A673 (cell line): ENCODE data around the gene CCDC106. TPM values are rescaled to one million over a fixed set of nuclear protein-coding genes. Genes with fewer than 3 reads are reported as not detected.

Source experiments
- BruUV-seq: library from RNA; stranded (reverse); fragments of 400-500 nt; replicated peaks from 2 replicates; lab custom pipeline; 2021; lab: Mats Ljungman, UMichigan
- CTCF ChIA-PET: fragments of 300-600 bp; sonication (Branson Sonifier 250); formaldehyde crosslinking; loops from one replicate; lab custom pipeline; 2022; ENCODE audit warnings: antibody characterized with exemption; lab: Charles Lee
- POLR2A ChIA-PET: fragments of 300-600 bp; sonication (Branson Sonifier 250); formaldehyde crosslinking; loops from one replicate; lab custom pipeline; 2022; ENCODE audit warnings: antibody characterized with exemption; ENCODE audit not compliant: low non-redundant PET; lab: Charles Lee
- DNase-seq: peaks from one replicate; pipeline ENCODE4 v3.0.0-alpha.2; 2015; ENCODE audit warnings: low spot score
- H3K27ac ChIP-seq: fragments of 200-600 bp; sonication (generic); 2 replicates; pipeline ENCODE4 v1.5.1; 2016; ENCODE audit warnings: mixed run types, low read depth, mild to moderate bottlenecking, mixed read lengths, antibody characterized with exemption, low read length; ENCODE audit not compliant: poor library complexity, severe bottlenecking
- H3K27me3 ChIP-seq: fragments of 200-600 bp; sonication (generic); replicated peaks from 2 replicates; pipeline ENCODE4 v1.6.1; 2017; ENCODE audit warnings: mixed run types, low read depth, mild to moderate bottlenecking, mixed read lengths, antibody characterized with exemption, low read length; ENCODE audit not compliant: insufficient read depth, poor library complexity
- H3K36me3 ChIP-seq: fragments of 200-600 bp; sonication (generic); 2 replicates; pipeline ENCODE4 v1.6.1; 2016; ENCODE audit warnings: mixed run types, mild to moderate bottlenecking, mixed read lengths, antibody characterized with exemption, low read length; ENCODE audit not compliant: insufficient read depth, poor library complexity, severe bottlenecking
- H3K4me1 ChIP-seq: fragments of 200-600 bp; sonication (generic); 2 replicates; pipeline ENCODE4 v1.6.1; 2017; ENCODE audit warnings: mixed run types, mild to moderate bottlenecking, mixed read lengths, antibody characterized with exemption, low read length; ENCODE audit not compliant: insufficient read depth, poor library complexity, severe bottlenecking
- H3K4me3 ChIP-seq: fragments of 200-600 bp; sonication (generic); 2 replicates; pipeline ENCODE4 v1.5.1; 2016; ENCODE audit warnings: low read depth, mixed run types, mild to moderate bottlenecking, mixed read lengths, low read length; ENCODE audit not compliant: poor library complexity, severe bottlenecking
- H3K9me3 ChIP-seq: fragments of 200-600 bp; sonication (generic); 2 replicates; pipeline ENCODE4 v1.6.1; 2016; ENCODE audit warnings: mixed run types, low read depth, mild to moderate bottlenecking, mixed read lengths, antibody characterized with exemption, low read length; ENCODE audit not compliant: poor library complexity, severe bottlenecking
- EZH2 ChIP-seq: fragments of 200-600 bp; sonication (generic); IDR thresholded peaks from 2 replicates; pipeline ENCODE4 v1.6.1; 2017; ENCODE audit warnings: borderline replicate concordance, low read depth, mild to moderate bottlenecking, mixed read lengths, antibody characterized with exemption, low read length; ENCODE audit not compliant: poor library complexity, severe bottlenecking
- intact Hi-C: fragments of 100-400 bp; cut with micrococcal nuclease; formaldehyde crosslinking; loops from one replicate; pipeline ENCODE4 v1.10.0; 2022; ENCODE audit not compliant: unreplicated experiment
- total RNA-seq: library from RNA; stranded (reverse); gene quantifications from 2 replicates; pipeline ENCODE4 v1.2.3, GENCODE V29; 2021
- TF ChIP-seq, protein P1 (sequence below): fragments of 300-800, 200-600 bp; sonication (generic); conservative IDR thresholded peaks from 2 replicates; pipeline ENCODE4 v1.5.1; 2017; ENCODE audit warnings: low read depth, mild to moderate bottlenecking, antibody characterized with exemption, low read length, moderate library complexity, mixed read lengths

CCDC106 gene
- total RNA-seq, 1 experiment from 2014 or later = 41.5 TPM

DNA sequence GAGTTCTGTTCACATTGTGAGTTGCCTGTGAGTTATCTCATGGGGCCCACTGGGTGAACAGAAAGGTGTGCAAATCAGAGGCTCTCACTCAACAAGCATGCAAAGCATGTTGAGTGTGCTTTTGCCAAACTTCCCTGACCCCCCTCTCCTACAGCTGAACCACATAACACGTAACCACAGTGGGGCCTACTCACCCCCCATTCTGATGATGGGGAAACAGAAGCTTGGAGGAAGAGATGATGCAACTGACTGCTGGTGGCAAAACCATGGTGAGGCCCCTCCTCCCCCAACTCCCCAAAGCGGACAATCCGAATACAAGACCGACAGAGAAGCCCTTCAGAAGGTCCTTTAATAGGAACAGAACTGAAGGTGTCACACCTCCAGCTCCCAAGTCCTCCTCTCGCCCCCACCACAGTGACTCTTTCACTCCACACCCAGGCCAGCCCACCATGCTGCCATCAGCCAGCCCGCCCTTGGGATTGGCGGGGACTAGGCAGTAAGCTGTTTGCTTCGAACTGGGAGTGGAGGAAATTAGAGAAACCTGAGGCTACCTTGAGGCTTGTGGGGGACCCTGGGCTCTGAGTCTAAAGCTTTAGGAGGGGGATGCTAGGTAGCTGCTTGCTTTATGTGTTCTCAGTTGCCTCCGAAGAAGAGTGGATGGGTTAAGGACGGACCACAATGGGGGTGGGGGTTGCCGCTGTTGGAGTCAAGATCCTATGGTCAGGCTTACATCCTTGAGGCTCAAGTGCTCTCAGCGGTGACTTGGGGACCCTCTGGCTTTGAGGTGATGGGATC, 27.4 kb upstream of the CCDC106 start:
- DNase-seq = no peak
- CTCF ChIA-PET = no interaction called here
- TSS peak; percentile 18 for BruUV-seq

DNA sequence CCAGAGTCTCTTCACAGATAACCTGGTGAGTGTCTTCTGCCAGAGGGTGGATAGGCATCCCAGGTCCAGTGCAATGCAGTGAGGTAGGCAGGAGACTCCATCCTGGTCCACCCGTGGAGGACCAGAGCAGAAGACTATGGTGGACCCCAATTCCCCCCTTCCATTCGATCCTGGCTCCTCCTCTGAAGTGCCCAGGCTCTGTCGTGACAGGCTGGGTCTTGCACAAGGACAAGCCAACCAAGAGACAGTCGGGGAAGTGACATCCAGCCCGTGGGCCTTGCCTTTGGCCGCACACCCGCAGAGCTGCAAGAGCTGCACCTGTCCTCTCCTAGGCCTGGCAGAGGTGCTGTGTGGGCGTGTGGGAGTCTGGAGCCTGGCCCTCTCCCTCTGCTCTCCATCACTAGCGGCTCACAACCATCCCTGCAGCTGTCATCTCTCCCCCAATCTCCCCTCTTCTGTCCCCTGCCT, 26.8 kb upstream of the CCDC106 start:
- ChIA-PET CTCF (no interaction called here), POLR2A (interaction anchor here (0.6 kb wide), 1 partner anchor 16 kb away, joined by 3 read pairs; no protein-coding TSS in a partner anchor)
- peaks cover 5% of the 10 kb centered on the region for H3K4me1 ChIP-seq
- no peak overlapping the region for H3K27ac ChIP-seq
- peaks cover 18% of the 10 kb centered on the region for H3K36me3 ChIP-seq
- BruUV-seq = no TSS peak
- DNase-seq = no peak
- H3K4me3 ChIP-seq = no peak overlapping the region
- H3K9me3 ChIP-seq = no peaks in the 10 kb centered on the region
- TF ChIP-seq, protein P1, sequence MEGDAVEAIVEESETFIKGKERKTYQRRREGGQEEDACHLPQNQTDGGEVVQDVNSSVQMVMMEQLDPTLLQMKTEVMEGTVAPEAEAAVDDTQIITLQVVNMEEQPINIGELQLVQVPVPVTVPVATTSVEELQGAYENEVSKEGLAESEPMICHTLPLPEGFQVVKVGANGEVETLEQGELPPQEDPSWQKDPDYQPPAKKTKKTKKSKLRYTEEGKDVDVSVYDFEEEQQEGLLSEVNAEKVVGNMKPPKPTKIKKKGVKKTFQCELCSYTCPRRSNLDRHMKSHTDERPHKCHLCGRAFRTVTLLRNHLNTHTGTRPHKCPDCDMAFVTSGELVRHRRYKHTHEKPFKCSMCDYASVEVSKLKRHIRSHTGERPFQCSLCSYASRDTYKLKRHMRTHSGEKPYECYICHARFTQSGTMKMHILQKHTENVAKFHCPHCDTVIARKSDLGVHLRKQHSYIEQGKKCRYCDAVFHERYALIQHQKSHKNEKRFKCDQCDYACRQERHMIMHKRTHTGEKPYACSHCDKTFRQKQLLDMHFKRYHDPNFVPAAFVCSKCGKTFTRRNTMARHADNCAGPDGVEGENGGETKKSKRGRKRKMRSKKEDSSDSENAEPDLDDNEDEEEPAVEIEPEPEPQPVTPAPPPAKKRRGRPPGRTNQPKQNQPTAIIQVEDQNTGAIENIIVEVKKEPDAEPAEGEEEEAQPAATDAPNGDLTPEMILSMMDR = no peak
- TF ChIP-seq EZH2 = no peak
- intact Hi-C loops = no loop called here
- H3K27me3 ChIP-seq = no peaks in the 10 kb centered on the region

More for the DNA sequence above, 27.4 kb upstream of the CCDC106 start:
- H3K4me1 ChIP-seq = peaks cover 5% of the 10 kb centered on the region
- peaks cover 21% of the 10 kb centered on the region for H3K36me3 ChIP-seq
- H3K27ac ChIP-seq = peak overlapping the region; percentile 13
- H3K9me3 ChIP-seq = no peaks in the 10 kb centered on the region
- POLR2A ChIA-PET = interaction anchor here (0.6 kb wide), 2 partner anchors 16 to 1159 kb away, joined by 3 to 10 read pairs; no protein-coding TSS in a partner anchor
- intact Hi-C loops = no loop called here
- no peaks in the 10 kb centered on the region for H3K27me3 ChIP-seq
- no peak overlapping the region for H3K4me3 ChIP-seq
- TF ChIP-seq, protein P1 = no peak
- TF ChIP-seq EZH2 = no peak

DNA sequence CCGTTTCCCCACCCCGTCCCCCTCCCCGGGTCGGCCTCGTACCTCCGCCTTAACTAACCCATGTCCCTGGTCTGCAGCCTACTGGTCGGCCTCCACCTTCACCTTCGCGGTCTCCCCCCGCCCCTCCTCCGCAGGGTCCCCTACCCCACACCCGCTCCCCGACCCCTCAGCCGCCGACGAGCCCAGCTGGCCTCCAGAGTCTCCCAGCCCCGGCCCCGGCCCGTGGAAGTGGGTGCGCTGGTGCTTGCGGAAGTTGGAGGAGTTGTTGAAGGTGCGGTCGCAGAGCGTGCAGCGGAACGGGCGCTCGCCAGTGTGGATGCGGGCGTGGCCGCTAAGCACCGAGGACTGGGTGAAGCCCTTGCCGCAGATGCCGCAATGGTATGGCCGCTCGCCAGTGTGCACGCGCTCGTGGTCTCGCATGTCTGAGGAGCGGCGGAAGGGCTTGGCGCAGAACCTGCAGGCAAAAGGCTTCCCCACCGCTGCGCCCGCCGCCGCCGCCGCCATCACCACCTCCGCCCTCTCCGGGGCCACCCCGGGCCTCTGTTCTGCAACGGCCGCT, 26.3 kb upstream of the CCDC106 start:
- CTCF ChIA-PET = no interaction called here
- Histone ChIP-seq H3K36me3 (peaks cover 12% of the 10 kb centered on the region), H3K27ac (no peak overlapping the region), H3K27me3 (no peaks in the 10 kb centered on the region), H3K4me1 (peaks cover 5% of the 10 kb centered on the region), H3K9me3 (no peaks in the 10 kb centered on the region), H3K4me3 (no peak overlapping the region)
- no TSS peak for BruUV-seq
- POLR2A ChIA-PET = no interaction called here
- no peak for DNase-seq
- intact Hi-C loops = no loop called here
- TF ChIP-seq, protein P1 = no peak
- no peak for TF ChIP-seq EZH2
